HG03342 (cell line): Measurements from ENCODE around the gene DENND1A.
A peak's percentile ranks its signal among the peaks of the same experiment; 100 is the strongest.

Experiments
- ATAC-seq: cut with Tn5 transposase; IDR thresholded peaks from one replicate; pipeline ENCODE4 v1.9.1; 2021; ENCODE audit warnings: mild to moderate bottlenecking, moderate library complexity; ENCODE audit not compliant: unreplicated experiment

Gene DENND1A

DNA sequence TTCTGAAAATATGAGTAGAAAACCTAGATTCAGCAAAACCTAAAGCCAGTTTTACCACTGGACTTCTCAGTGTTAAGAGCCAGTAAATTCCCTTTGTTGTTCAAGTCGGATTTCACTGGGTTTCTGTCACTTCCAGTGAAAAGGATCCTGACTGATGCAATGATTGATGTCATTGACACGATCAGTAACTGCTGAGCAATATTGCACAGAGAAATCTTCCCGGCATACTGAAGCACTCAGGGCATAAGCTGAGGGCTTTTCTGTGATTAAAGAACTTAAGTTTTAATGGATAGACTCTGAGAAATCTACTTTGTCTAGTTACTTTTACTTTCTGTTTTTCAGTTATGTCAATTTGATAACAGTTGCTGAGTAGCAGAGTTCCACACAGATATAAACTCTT lies 61.9 kb downstream of the DENND1A start:
- ATAC-seq: no peak

DNA sequence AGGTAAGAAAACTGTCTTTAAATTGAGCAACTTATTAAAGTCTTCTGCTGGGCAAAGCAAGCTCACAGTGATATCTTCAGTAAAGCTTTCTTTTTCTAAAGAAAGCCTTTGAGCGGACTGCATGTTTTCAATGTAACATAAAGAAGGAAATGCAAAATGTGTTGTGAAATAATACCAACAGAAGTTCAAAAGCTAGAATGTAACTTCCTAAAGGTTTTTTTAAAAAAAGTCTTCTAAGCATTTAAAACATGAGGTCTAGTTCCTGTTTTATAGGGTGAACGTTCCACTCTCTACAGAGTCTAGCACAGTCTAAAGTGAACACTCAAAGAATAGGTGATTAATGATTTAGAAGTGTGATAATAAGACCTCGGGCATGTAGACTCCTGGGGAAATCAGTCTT lies 62.9 kb downstream of the DENND1A start:
- ATAC-seq: no peak

DNA sequence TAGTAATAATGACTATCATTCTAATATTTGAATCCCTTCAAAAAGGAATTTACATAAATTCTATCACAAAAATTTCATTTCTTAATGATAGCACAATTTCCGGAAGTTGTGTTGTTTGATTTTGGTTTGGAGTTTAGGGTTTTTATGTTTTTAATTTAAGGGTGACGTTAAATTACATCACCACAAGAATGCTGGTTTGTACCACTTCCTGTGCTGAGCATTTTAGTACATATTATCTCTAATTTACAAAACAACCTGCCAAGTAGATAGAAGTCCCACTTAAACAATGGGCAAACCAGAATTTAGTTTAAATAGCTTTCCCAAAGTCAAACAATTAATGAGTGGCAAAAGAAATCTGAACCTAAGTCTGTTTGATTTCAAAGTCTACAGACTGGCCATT lies 63.4 kb downstream of the DENND1A start:
- no peak for ATAC-seq

DNA sequence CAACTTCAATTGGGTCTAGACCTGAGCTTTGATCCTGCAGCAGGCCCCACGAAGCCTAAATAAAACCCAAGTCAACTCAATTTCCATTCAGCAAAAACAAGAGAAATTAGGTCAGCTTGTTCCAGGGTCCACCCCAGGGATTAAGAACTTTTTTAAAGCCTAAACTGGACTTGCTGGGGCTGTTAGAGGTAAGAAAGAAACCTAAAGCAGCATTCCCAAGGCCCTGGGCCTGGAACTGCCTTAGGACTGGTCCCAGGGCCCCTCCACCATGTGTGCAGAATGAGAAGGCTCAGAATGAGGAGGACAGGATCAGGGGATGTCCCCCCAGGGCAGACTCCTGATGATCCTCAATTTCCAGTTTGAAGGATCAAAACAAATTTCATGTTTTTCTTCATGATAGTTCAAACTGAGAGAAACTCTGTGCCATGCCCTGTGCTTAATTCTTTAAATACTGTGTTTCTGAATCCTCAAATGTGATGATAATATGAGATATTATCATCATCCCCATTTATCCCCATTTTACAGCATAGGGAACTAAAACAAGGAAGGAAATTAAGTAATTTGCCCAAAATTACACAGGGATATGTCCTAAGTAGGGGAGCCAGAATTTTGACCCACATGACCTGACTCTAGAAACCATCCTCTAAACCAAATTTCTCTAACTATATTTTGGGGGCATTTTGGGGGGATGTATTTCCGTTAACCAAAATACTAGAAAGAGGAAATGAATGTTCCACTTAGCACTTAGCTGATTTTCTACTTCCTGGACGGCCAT lies 64.5 kb downstream of the DENND1A start:
- ATAC-seq: no peak

- no peak for ATAC-seq
Measured at GRCh38 chr9:123864251-123864650, 65.7 kb downstream of the DENND1A start.

GRCh38 chr9:123863164-123863855 lies 66.6 kb downstream of the DENND1A start:
- ATAC-seq: no peak

- no peak for ATAC-seq
Measured at GRCh38 chr9:123861756-123862120, 68.2 kb downstream of the DENND1A start.

DNA sequence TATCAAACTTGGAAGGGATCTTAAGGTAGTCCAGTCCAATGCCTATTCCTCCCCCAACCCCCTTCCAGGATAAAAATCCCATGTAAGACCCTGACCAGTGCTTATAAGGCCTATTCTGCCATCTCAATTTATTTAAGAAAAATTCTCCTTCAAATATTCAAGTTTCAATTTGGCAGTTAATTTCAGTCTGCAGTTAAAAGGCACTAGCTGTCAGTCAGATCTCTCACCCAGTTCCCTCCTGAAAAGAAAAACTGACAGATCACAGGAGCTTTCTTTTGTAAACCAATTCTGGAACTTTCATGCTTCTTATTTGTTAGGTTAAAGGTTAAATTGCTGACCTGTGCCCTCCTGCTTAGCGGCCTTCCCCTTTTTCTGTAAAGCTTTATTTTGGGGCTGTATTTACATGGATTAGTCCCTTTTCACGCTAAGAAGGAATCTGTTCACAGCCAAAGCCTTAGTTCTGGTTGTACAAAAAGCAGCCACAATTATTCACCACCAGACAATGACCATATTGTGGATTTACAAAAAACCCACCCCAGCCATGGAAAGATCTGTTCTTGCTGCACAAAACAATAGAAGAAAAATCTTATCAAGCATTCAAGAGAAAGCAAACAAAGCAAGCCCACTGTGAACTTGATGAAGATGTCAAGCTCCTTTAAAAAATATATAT lies 68.7 kb downstream of the DENND1A start:
- ATAC-seq: no peak

GRCh38 chr9:123860603-123861002 lies 69.3 kb downstream of the DENND1A start:
- ATAC-seq: no peak

DNA sequence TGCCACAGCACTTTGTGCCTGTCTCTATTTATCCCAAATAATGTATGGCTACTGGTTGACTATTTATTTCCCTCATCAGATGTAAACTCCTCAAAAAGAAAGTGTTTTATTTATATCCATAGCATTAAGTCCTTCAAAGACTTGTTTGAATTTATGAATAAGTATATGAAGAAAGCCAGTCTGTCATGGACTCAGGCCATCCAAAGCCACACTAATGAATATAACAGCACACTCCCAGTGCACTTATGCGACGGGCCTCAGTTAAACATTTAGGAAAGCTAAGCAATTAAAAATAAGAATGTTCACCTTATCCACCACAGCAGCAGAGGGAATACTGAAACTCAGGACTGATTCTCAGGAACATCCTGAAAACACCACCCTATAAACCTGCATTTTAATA lies 77.5 kb downstream of the DENND1A start:
- no peak for ATAC-seq

DNA sequence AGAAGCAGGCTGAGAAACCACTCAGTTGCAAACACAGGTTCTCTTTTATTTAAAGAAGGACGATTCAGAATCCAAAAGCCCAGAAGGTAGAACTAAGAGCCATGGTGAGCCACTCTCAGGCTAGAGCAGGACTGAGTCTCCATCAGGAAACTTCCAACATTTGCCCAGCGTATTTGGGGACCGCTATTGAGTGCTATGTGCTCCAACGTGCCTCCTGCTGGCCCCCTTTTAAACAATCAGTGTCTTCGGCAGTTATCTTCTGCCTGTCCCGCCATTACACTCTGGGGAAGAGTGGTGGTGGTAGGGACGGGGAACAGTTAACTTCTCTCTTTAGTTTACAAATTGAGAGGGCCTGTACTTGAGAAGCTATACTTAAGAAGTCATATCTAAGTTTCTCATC lies 78.1 kb downstream of the DENND1A start:
- no peak for ATAC-seq

GRCh38 chr9:123848447-123849085 lies 81.4 kb downstream of the DENND1A start:
- ATAC-seq: no peak

- ATAC-seq: no peak
Measured at GRCh38 chr9:123846966-123847365, 83.0 kb downstream of the DENND1A start.

DNA sequence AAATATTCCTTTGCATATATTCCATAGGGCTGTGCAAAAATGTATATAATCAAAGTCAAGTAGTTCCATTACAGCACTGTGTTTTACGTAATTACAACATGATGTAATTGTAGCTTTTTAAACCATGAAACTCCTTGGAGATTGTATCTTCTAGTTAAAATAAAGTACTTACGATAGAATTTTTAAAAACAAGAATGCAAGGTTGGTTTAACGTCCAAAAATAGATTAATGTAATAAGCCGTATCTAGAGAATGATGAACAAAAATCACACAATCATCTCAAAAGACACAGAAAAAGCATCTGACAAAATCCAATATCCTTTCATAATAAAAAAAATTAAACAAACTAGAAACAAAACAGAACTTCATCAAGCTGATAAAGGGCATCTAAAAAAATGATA lies 86.2 kb downstream of the DENND1A start:
- ATAC-seq: no peak

- no peak for ATAC-seq
Measured at GRCh38 chr9:123835821-123836220, 94.1 kb downstream of the DENND1A start.

GRCh38 chr9:123834889-123835562 lies 94.9 kb downstream of the DENND1A start:
- peak; percentile 61 for ATAC-seq

DNA sequence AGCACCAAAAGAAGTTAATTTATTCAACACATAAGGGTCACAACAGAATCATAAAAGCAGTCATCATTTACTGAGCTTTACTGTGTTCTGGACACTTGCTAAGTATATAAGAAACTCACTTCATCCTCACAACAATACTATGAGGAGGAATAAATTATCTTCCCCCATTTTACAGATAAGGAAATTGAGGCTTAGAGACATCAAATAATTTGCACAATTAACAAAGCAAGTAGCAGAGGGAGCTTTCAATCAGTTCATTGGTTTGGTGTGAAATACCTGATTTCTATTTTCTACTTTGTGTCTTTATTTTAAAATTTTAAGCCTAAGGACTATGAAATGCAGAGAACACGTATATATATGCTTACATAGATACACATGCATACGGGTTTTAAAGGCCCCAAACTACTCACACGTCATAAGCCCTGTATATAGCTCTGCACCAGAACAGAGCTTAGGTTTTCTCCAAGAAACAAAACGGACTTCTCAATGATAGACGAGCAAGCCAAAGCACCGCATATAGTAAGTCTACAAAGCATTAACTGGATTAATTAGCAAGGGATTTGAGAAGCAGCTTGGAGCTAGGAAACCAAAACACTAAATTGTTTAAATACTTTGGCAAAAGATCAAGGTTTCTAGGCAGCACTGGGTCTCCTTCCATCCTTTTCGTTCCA lies 95.6 kb downstream of the DENND1A start:
- no peak for ATAC-seq

DNA sequence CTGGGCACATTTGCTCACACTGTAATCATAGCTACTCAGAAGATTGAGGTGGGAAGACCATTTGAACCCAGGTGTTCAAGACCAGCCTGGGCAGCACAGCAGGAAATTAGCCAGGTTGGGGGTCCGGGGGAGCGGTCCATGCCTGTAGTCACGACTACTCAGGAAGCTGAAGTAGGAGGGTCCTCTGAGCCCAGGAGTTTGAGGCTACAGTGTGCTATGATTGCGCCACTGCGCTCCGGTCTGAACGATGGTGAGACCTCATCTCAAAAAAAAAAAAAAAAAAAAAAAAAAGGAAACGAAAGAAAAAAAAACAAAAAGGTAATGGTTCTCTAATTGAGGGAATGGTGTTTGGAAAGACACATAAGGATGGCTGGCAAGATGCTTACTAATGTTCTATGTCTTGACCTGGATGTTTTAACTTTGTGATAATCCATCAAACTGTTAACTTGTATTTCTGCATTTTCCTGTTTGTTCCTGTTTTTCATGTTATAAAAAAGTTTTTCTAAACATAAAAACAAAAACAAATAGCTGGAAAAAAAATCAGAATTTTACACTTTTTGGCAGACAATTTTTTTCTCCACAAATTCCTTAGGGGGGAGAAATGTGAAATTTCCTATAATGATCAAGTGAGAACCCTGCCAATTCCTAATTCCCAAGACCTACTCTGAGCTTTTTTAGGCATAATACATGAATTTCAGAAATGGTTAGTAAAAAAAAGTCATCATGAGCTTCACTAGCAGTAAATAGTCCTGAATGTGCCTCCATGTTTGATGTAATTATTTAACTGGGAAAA lies 96.9 kb downstream of the DENND1A start:
- ATAC-seq: no peak

GRCh38 chr9:123832176-123832575 lies 97.8 kb downstream of the DENND1A start:
- ATAC-seq: no peak

DNA sequence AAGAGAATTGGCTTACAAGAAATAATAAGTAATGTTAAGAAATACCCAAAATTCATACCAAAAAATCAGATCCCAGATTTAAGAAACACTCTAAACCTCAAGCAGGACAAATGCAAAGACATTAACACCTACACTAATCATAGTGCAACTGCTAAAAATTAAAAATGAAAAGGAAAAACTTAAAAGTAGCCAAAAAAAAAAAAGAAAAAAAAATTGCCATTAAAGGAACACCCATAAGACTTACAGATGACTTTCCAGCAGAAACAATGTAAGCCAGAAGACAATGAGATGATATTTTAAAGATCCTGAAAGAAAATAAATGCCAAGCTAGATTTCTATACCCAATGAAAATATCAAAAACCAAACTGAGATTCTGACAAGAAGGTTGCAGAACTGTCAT lies 101.5 kb downstream of the DENND1A start:
- no peak for ATAC-seq
